Ascending aorta (tissue), 2 donors: ENCODE results near the gene RNASE7. TPM values are rescaled to one million over a fixed set of nuclear protein-coding genes. Genes with fewer than 3 reads are reported as not detected.

Experiments used
- DNase-seq, 2 donors: peaks; one replicate each; pipeline ENCODE4 v3.0.0-alpha.2; 2019; ENCODE audit warnings: low spot score in 2 of 2
- H3K27ac ChIP-seq, 2 donors: fragments of 200-600 bp; sonication (generic); one replicate each; pipeline ENCODE4 v1.5.1; 2016 to 2017; ENCODE audit warnings: mild to moderate bottlenecking in 1 of 2
- H3K27me3 ChIP-seq: fragments of 200-600 bp; sonication (generic); one replicate; pipeline ENCODE4 v1.5.1; 2017
- H3K36me3 ChIP-seq, 2 donors: fragments of 200-600 bp; sonication (generic); one replicate each; pipeline ENCODE4 v1.5.1; 2016
- H3K4me1 ChIP-seq, 2 donors: fragments of 200-600 bp; sonication (generic); one replicate each; pipeline ENCODE4 v1.5.1; 2016 to 2017; ENCODE audit warnings: mild to moderate bottlenecking in 1 of 2
- H3K4me3 ChIP-seq, 2 donors: fragments of 200-600 bp; sonication (generic); one replicate each; pipeline ENCODE4 v1.5.1; 2016 to 2017; ENCODE audit warnings: mild to moderate bottlenecking in 1 of 2
- H3K9me3 ChIP-seq, 2 donors: fragments of 200-600 bp; sonication (generic); one replicate each; pipeline ENCODE4 v1.5.1; 2016
- intact Hi-C: fragments of 100-400 bp; cut with DNase I; formaldehyde crosslinking; loops from one replicate; pipeline ENCODE4 v1.15.1; 2023
- total RNA-seq: library from RNA; depleted of rRNA; stranded (reverse); fragments of >200 nt; gene quantifications from one replicate; pipeline ENCODE4 v1.1.0, GENCODE V29; 2016
- TF ChIP-seq, protein P1 (sequence below), 3 experiments: fragments of 200-600 bp in 2 of 3; fragments of 450-650 bp in 1 of 3; sonication (generic) in 2 of 3; IDR thresholded peaks; one replicate each; pipeline ENCODE4 v1.5.1; 2016 to 2019; ENCODE audit warnings: antibody characterized with exemption in 3 of 3, mild to moderate bottlenecking in 1 of 3, moderate library complexity in 1 of 3

Gene RNASE7
- total RNA-seq, 1 donor from 2014 or later = not detected

DNA sequence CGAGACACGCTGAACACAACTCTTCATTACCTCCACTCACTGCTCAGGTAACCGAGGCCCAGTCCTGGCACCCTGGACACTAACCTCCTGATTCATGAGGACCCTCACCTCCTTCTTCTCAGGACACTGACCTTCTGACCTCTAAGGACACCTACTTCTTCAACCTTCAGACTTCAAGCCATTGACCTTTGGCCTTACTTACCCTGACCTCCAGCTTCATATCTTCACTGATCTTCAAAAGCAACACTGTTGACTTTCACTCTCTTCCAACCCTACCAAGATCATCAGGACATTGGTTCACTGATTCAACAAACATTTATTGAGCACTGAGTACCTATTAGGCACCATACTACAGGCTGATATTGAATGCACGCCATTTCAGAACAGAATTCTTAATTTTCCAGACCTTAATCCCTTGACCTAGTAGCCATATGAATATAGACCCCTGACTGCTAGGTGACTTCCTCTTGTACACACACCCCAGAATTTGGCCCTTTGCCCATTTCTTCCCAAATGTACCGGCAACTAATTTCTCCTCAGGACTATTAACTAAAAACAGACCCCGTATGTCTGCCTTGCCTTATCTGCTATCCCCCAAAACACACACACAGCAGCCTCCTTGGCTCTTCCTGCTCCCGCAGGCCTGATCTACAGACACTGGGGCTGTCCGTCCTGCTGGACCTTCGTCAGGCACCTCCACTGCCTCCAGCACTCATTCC, 33.7 kb downstream of the RNASE7 start:
- DNase-seq = no peak
- intact Hi-C loops = no loop called here
- TF ChIP-seq, protein P1, sequence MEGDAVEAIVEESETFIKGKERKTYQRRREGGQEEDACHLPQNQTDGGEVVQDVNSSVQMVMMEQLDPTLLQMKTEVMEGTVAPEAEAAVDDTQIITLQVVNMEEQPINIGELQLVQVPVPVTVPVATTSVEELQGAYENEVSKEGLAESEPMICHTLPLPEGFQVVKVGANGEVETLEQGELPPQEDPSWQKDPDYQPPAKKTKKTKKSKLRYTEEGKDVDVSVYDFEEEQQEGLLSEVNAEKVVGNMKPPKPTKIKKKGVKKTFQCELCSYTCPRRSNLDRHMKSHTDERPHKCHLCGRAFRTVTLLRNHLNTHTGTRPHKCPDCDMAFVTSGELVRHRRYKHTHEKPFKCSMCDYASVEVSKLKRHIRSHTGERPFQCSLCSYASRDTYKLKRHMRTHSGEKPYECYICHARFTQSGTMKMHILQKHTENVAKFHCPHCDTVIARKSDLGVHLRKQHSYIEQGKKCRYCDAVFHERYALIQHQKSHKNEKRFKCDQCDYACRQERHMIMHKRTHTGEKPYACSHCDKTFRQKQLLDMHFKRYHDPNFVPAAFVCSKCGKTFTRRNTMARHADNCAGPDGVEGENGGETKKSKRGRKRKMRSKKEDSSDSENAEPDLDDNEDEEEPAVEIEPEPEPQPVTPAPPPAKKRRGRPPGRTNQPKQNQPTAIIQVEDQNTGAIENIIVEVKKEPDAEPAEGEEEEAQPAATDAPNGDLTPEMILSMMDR (IDR thresholded peaks at IDR 0.05) = no peak
- H3K36me3 ChIP-seq = peaks cover 67 to 75% of the 10 kb centered on the region in 2 donors
- no peaks in the 10 kb centered on the region for H3K27me3 ChIP-seq
- no peak overlapping the region for H3K27ac ChIP-seq
- H3K4me3 ChIP-seq = no peak overlapping the region
- H3K4me1 ChIP-seq = peaks cover 8 to 12% of the 10 kb centered on the region in 2 donors
- H3K9me3 ChIP-seq = no peaks in the 10 kb centered on the region

DNA sequence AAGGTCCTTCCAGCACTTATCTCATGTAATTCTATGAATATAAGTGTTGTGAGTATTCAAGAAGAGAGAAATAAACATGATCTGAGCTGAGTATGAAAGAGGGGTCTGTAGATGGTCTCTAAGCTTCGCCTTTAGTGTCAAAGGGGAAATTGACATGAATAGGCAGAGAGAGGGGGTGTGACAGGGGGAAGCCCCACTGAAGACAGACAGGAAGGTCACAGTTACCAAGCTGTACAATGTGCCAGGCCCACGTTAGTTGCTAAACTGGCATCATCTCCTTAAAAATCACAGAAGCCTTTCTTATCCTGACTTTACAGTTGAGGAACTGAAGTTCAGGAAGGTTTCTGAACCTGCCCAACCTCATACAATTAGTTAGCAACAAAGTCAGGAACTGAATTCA, 35.5 kb downstream of the RNASE7 start:
- Histone ChIP-seq H3K4me1 (peaks cover under 1 to 4% of the 10 kb centered on the region in 2 donors), H3K36me3 (peaks cover 84 to 93% of the 10 kb centered on the region in 2 donors), H3K4me3 (no peak overlapping the region), H3K27me3 (no peaks in the 10 kb centered on the region), H3K27ac (no peak overlapping the region), H3K9me3 (no peaks in the 10 kb centered on the region)
- intact Hi-C loops = no loop called here
- no peak for DNase-seq
- TF ChIP-seq, protein P1 (IDR thresholded peaks at IDR 0.05) = no peak

DNA sequence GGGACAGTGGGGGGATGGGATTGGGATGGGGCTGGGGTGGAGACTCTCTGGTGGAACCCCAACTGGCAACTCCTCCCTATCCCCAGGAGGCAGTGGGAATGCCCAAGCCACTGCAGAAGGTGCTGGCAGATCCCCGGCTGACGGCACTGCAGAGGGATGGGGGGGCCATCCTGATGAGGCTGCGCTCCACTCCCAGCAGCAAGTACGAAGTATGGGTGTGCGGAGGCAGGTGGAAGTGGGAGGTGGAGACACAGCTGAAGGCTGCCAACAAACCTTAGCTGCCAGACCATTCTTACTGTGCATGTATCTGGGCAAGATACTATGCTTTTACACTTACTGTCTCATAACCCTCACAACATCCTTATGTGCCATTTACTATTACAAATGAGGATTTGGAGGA, 36.1 kb downstream of the RNASE7 start:
- H3K36me3 ChIP-seq = peaks cover 84 to 95% of the 10 kb centered on the region in 2 donors

DNA sequence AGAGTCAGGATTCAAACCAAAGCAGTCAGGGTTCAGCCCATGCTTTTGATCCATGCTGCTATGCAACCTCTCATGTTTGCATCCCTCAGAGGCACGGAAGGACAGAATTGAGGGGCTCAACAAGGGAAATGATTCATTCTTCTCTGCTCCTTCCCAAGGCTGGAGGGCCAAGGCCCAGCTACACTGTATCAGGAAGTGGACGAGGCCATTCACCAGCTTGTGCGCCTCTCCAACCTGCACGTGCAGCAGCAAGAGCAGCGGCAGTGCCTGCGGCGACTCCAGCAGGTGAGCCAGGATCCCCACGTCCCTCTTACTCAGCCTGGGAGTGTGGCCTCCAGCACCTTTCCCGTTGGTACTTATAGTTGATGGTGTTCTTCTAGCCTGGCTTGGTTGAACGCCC, 36.6 kb downstream of the RNASE7 start:
- Histone ChIP-seq H3K4me3 (no peak overlapping the region), H3K27me3 (no peaks in the 10 kb centered on the region), H3K4me1 (no peaks in the 10 kb centered on the region), H3K36me3 (peaks cover 86 to 94% of the 10 kb centered on the region in 2 donors), H3K9me3 (no peaks in the 10 kb centered on the region), H3K27ac (no peak overlapping the region)
- intact Hi-C loops = no loop called here
- no peak for DNase-seq
- TF ChIP-seq, protein P1 (IDR thresholded peaks at IDR 0.05) = no peak

More for the DNA sequence above, 36.1 kb downstream of the RNASE7 start:
- no peak overlapping the region for H3K4me3 ChIP-seq
- no peaks in the 10 kb centered on the region for H3K4me1 ChIP-seq
- H3K9me3 ChIP-seq = no peaks in the 10 kb centered on the region
- TF ChIP-seq, protein P1 (IDR thresholded peaks at IDR 0.05) = no peak
- no peaks in the 10 kb centered on the region for H3K27me3 ChIP-seq
- no peak overlapping the region for H3K27ac ChIP-seq
- intact Hi-C loops = no loop called here
- DNase-seq = no peak

DNA sequence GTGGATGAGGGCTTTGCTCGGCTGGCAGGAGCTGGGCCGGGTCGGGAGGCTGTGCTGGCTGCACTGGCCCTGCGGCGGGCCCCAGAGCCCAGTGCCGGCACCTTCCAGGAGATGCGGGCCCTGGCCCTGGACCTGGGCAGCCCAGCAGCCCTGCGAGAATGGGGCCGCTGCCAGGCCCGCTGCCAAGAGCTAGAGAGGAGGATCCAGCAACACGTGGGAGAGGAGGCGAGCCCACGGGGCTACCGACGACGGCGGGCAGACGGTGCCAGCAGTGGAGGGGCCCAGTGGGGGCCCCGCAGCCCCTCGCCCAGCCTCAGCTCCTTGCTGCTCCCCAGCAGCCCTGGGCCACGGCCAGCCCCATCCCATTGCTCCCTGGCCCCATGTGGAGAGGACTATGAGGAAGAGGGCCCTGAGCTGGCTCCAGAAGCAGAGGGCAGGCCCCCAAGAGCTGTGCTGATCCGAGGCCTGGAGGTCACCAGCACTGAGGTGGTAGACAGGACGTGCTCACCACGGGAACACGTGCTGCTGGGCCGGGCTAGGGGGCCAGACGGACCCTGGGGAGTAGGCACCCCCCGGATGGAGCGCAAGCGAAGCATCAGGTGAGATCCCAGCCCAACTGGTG, 39.5 kb downstream of the RNASE7 start:
- TF ChIP-seq, protein P1 (IDR thresholded peaks at IDR 0.05) = no peak
- no peaks in the 10 kb centered on the region for H3K9me3 ChIP-seq
- H3K27ac ChIP-seq = no peak overlapping the region
- no peak overlapping the region for H3K4me3 ChIP-seq
- H3K36me3 ChIP-seq = peaks cover 77 to 94% of the 10 kb centered on the region in 2 donors
- no peak for DNase-seq
- H3K4me1 ChIP-seq = no peaks in the 10 kb centered on the region
- H3K27me3 ChIP-seq = no peaks in the 10 kb centered on the region
- intact Hi-C loops = no loop called here
